HT1080 (cell line): ENCODE measurements around the gene SLC1A7. TPM values are rescaled to one million over a fixed set of nuclear protein-coding genes. Genes with fewer than 3 reads are reported as not detected.

Experiments used
- DNase-seq: peaks from one replicate; pipeline ENCODE4 v3.0.0-alpha.2; 2015; ENCODE audit warnings: low read depth
- small RNA-seq: library from RNA; depleted of rRNA; stranded (forward); fragments of <200 nt; gene quantifications from one replicate; pipeline ENCODE3, GENCODE V24; 2014
- total RNA-seq: library from RNA; depleted of rRNA; stranded (reverse); fragments of >200 nt; shearing (Covaris generic); gene quantifications from 2 replicates; pipeline ENCODE4 v1.2.3, GENCODE V29; 2014; rRNA removed

SLC1A7 gene
- total RNA-seq, 1 experiment from 2014 or later = not detected

DNA sequence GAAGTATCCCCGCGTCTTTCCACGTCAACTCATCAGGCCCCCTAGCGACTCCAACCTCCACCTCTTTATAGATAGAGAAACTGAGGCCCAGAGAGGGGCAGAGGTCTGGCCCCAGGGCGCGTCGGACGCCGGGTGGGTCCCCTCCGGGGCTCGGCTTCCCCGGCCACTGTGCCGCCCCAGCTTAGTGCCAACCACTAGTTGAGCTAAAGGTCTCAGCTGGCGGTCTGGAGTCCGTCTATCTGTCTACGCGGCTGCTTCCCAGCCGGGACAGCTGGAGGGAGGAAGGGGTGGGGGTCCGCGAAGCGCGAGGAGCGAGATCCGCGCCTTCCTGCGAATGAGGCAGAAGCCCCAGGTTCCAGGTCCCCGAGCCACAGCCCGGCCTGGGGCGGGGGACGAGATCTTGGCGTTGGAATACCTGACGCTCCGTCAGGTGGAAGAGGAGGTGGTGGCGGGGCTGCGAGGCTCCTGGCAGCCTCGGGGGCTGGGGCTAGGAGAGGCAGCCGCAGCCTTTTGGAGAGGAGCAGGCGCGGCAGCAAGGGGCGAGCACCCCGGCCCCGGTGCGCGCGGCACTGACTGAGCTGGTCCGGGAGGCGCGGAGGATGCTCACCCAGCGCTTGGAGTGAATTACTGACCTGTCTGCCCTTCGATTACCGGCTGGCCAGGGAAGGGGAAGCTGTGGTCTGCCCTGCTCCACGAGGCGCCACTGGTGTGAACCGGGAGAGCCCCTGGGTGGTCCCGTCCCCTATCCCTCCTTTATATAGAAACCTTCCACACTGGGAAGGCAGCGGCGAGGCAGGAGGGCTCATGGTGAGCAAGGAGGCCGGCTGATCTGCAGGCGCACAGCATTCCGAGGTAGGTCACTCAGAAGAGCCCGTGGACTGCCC, 79.5 kb downstream of the SLC1A7 start:
- no peak for DNase-seq

GRCh38 chr1:53061859-53062707, 80.4 kb downstream of the SLC1A7 start, which contains the start of gene PODN:
PODN (plus strand) TSS chr1:53062213; CDS start chr1:53069856, 7,643 bp downstream.
- no peak for DNase-seq

GRCh38 chr1:53061123-53061858, 81.1 kb downstream of the SLC1A7 start:
- no peak for DNase-seq

GRCh38 chr1:53060579-53060978, 81.9 kb downstream of the SLC1A7 start:
- no peak for DNase-seq

DNA sequence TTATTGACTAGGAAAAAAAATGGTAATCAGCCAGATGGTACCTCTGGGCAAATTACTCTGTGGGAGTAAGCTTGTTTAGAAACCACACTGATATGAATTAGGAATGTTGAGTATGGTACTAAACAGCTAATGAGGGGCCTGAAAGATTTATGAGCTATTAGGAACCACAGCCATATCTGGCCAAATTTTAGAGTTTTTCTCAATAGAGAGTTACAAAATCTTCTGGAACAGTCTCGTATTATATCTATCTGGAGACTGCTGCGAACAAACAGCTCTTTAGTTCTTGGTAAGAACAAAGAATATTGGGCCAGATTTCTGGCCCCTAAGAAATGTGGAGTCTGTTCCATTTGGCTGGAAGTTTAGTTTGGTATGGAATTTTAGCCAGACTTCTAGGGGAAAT, 85.3 kb downstream of the SLC1A7 start:
- DNase-seq = no peak

DNA sequence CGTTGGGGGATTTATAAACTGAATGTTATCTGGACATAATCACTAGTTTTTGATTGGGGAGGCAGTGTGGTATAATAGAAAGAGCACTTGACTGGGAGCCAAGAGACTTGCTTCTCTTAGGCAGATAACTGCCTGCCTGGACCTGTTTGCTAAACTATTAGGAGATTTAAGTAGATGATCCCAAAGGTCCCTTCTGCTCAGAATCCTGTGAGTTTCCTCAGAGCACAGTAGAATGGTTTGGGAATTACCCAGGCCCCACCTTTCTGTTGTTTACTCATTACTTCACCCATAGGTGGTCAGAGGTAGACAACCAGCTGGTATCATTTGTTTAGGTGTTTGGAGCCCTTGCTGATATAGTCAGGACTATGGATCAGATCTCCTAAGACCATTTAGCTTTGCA, 90.8 kb downstream of the SLC1A7 start:
- DNase-seq = no peak

- no peak for DNase-seq
These were observed 92.1 kb downstream of the SLC1A7 start for GRCh38 chr1:53050310-53050709.

DNA sequence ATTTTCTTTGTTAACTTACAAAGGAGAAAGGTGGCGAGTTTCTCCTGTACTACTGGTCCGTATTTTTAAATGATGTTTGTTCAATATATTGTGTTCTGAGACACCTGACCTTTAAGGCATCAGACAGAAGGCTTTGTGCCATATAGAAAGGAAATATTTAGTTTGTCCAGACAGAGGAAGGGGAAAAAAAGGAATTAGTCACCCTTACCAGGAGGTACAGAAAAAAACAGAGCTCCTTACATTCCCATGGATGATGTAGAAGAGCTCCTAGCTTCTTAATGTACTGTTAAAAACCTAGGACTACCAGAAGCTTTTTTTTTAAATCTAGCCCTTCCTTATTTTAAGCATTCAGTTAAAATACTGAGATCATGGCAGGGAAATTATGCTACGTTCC, 92.9 kb downstream of the SLC1A7 start:
- peak; percentile 40 for DNase-seq

GRCh38 chr1:53048960-53049573, 93.4 kb downstream of the SLC1A7 start:
- DNase-seq = no peak

GRCh38 chr1:53047737-53048736, 94.4 kb downstream of the SLC1A7 start:
- peak; percentile 89 for DNase-seq

DNA sequence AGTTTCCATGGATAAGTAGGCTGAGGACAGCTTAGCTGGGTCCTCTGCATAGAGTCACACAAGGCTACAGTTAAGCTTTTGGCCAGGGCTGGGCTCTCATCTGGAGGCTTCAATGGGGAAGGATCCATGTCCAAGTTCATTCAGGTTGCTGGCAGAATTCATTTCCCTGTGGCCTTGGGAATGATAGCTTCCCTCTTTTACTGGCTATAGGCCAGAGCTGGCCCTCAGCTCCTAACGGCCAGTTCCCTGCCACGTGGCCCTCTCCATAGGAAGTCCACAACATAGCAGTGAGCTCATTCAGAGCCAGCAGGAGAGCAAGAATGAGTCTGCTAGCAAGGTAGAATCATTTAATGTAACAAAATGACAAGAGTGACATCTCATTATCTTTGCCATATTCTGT, 95.5 kb downstream of the SLC1A7 start:
- peak; percentile 68 for DNase-seq

- DNase-seq = no peak
These were observed 97.5 kb downstream of the SLC1A7 start for GRCh38 chr1:53044926-53045325.

GRCh38 chr1:53043271-53043670, 99.2 kb downstream of the SLC1A7 start:
- DNase-seq = no peak

DNA sequence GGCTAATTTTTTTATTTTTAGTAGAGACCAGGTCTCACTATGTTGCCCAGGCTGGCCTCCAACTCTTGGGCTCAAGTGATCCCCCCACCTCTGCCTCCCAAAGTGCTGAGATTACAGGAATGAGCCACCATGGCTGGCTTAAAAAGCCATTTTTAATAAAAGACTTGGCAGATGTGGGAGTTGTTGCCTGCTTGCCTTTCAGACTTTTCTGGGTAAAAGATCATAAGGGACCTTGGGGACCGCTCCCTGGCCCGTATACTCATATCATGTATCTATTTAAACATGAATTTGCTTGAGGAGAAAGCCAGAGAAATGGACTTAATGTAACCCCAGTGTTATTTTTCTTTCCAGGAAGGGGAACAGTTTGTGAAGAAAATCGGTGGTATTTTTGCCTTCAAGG, 103.9 kb downstream of the SLC1A7 start:
- no peak for DNase-seq

Small RNA genes within 50 kb of the gene (small RNA-seq; reads per million reads assigned to genes)
- not detected for gene HIGD1AP11

Other genes starting within 250 kb of the SLC1A7 start
- 1.4 and 2.5 TPM in 2 replicates for gene ECHDC2, start 220.9 kb downstream of the SLC1A7 start, total RNA-seq
- 40.9 and 59.3 TPM in 2 replicates for gene SCP2, start 215.4 kb downstream of the SLC1A7 start, total RNA-seq
- not detected in 2 replicates for gene PODN, start 80.4 kb downstream of the SLC1A7 start, total RNA-seq
- gene CPT2, start 54.2 kb upstream of the SLC1A7 start, total RNA-seq = 15.1 and 23.8 TPM in 2 replicates
- 60.4 and 60.9 TPM in 2 replicates for gene CZIB, start 78.0 kb upstream of the SLC1A7 start, total RNA-seq
- 67.0 and 129 TPM in 2 replicates for gene MAGOH, start 95.9 kb upstream of the SLC1A7 start, total RNA-seq
- 44.4 and 65.3 TPM in 2 replicates for gene LRP8, start 185.4 kb upstream of the SLC1A7 start, total RNA-seq